HepG2 (cell line): ENCODE measurements around the gene DOK5. TPM values are rescaled to one million over a fixed set of nuclear protein-coding genes. Genes with fewer than 3 reads are reported as not detected.

Source experiments
- ATAC-seq: fragments of 200-7000 bp; cut with Tn5 transposase; 3 replicates; pipeline ENCODE4 v1.9.1; 2020; ENCODE audit warnings: mild to moderate bottlenecking, moderate library complexity
- BruUV-seq: library from RNA; stranded (reverse); fragments of 400-500 nt; replicated peaks from 2 replicates; lab custom pipeline; 2021; lab: Mats Ljungman, UMichigan
- CTCF ChIA-PET: fragments of 300-600 bp; formaldehyde crosslinking; extraction: SDS; loops from one replicate; lab custom pipeline; 2021; ENCODE audit warnings: low total read pairs, inconsistent platforms, low intra/inter-chr PET ratio; lab: Yijun Ruan, JAX
- POLR2A ChIA-PET: fragments of 350-600 bp; sonication (Branson Sonifier 250); formaldehyde crosslinking; loops from one replicate; lab custom pipeline; 2020; ENCODE audit warnings: antibody characterized with exemption, inconsistent platforms; lab: Yijun Ruan, JAX
- DNase-seq: peaks from one replicate; pipeline ENCODE4 v3.0.0-alpha.2; 2015; ENCODE audit warnings: low spot score
- FAIRE-seq: peaks from 3 replicates; lab custom pipeline; 2011; peaks lifted over from hg19 to GRCh38; lab: Jason Lieb, UNC
- H2AFZ ChIP-seq: one replicate; pipeline ENCODE4 v1.6.1; 2011; ENCODE audit warnings: low read length, inconsistent platforms
- H3K27ac ChIP-seq: fragments of 300-600 bp; 3 replicates; pipeline ENCODE4 v1.8.0; 2011; ENCODE audit warnings: mixed run types, mild to moderate bottlenecking, mixed read lengths, low read length, inconsistent platforms; ENCODE audit not compliant: insufficient read depth; ENCODE audit errors: extremely low read length
- H3K27me3 ChIP-seq, 2 experiments: fragments of 200-600 bp in 1 of 2; 2 replicates in 1 of 2; 3 replicates in 1 of 2; pipeline versions ENCODE4 v1.6.0 to v1.8.0; 2011; ENCODE audit warnings: low read length in 2 of 2, mild to moderate bottlenecking in 2 of 2, moderate library complexity in 2 of 2, inconsistent platforms in 1 of 2; ENCODE audit not compliant: insufficient read depth in 2 of 2, control insufficient read depth in 1 of 2
- H3K36me3 ChIP-seq, 2 experiments: fragments of 200-600 bp in 1 of 2; replicated peaks in 1 of 2; 2 replicates in 1 of 2; 3 replicates in 1 of 2; pipeline versions ENCODE4 v1.5.1 to v1.8.0; 2011; ENCODE audit warnings: low read length in 2 of 2, inconsistent platforms in 1 of 2; ENCODE audit not compliant: insufficient read depth in 2 of 2, control insufficient read depth in 1 of 2
- H3K4me1 ChIP-seq: 2 replicates; pipeline ENCODE4 v1.5.1; 2012; ENCODE audit warnings: low read length, inconsistent platforms; ENCODE audit not compliant: insufficient read depth
- H3K4me2 ChIP-seq: 2 replicates; pipeline ENCODE4 v1.6.0; 2011; ENCODE audit warnings: low read depth, low read length, inconsistent platforms
- H3K4me3 ChIP-seq, 3 experiments: fragments of 200-600 bp in 1 of 3; sonication (generic), shearing (Covaris generic) in 1 of 3; replicated peaks in 1 of 3; 2 replicates each; pipeline ENCODE4 v1.5.1; 2011 to 2016; ENCODE audit warnings: low read length in 3 of 3, inconsistent platforms in 2 of 3, low read depth in 2 of 3, mild to moderate bottlenecking in 2 of 3, control low read depth in 1 of 3, mixed read lengths in 1 of 3; ENCODE audit not compliant: insufficient read depth in 1 of 3
- H3K79me2 ChIP-seq: one replicate; pipeline ENCODE4 v1.6.1; 2011; ENCODE audit warnings: low read length, inconsistent platforms; ENCODE audit not compliant: insufficient read depth
- H3K9ac ChIP-seq: 2 replicates; pipeline ENCODE4 v1.6.0; 2011; ENCODE audit warnings: mild to moderate bottlenecking, low read depth, low read length, inconsistent platforms; ENCODE audit not compliant: insufficient read depth
- H3K9me3 ChIP-seq: 2 replicates; pipeline ENCODE4 v1.5.1; 2012; ENCODE audit warnings: mild to moderate bottlenecking, low read length
- H4K20me1 ChIP-seq: 2 replicates; pipeline ENCODE4 v1.6.0; 2011; ENCODE audit warnings: inconsistent platforms, mild to moderate bottlenecking, low read length, moderate library complexity; ENCODE audit not compliant: insufficient read depth
- GABPA ChIP-seq, 2 experiments: IDR thresholded peaks; 2 replicates each; pipeline ENCODE4 v1.6.1; 2011 to 2016; ENCODE audit warnings: low read depth in 2 of 2, low read length in 1 of 2, missing biosample characterization in 1 of 2, missing genetic modification characterization in 1 of 2
- IRX3 ChIP-seq: sonication (generic); formaldehyde crosslinking; IDR thresholded peaks from 2 replicates; pipeline ENCODE4 v1.8.1; 2023; ENCODE audit warnings: mild to moderate bottlenecking, low read depth, missing genetic modification reagents, borderline replicate concordance
- POLR2G ChIP-seq: fragments of 200-400 bp; formaldehyde crosslinking; IDR thresholded peaks from 2 replicates; pipeline ENCODE4 v1.6.1; 2018; ENCODE audit warnings: mild to moderate bottlenecking, low read depth, low read length, moderate library complexity
- RXRA ChIP-seq: sonication (generic); formaldehyde crosslinking; IDR thresholded peaks from 2 replicates; pipeline ENCODE4 v1.5.1; 2020; ENCODE audit warnings: missing genetic modification reagents
- ZNF33A ChIP-seq: sonication (generic); formaldehyde crosslinking; IDR thresholded peaks from 2 replicates; pipeline ENCODE4 v1.5.1; 2020; ENCODE audit warnings: missing genetic modification reagents, mild to moderate bottlenecking, moderate library complexity, borderline replicate concordance
- ZNF44 ChIP-seq: sonication (generic); formaldehyde crosslinking; IDR thresholded peaks from 2 replicates; pipeline ENCODE4 v1.5.1; 2020; ENCODE audit warnings: mild to moderate bottlenecking, missing genetic modification reagents
- ZNF652 ChIP-seq: IDR thresholded peaks from 2 replicates; pipeline ENCODE4 v1.6.1; 2016; ENCODE audit warnings: low read depth, borderline replicate concordance
- ZNF7 ChIP-seq: IDR thresholded peaks from 2 replicates; pipeline ENCODE4 v1.6.1; 2016; ENCODE audit warnings: missing biosample characterization, missing genetic modification reagents
- ZNF776 ChIP-seq: sonication (generic); formaldehyde crosslinking; IDR thresholded peaks from 2 replicates; pipeline ENCODE4 v1.4.0; 2020; ENCODE audit warnings: mild to moderate bottlenecking, missing genetic modification reagents
- ZSCAN30 ChIP-seq: sonication (generic); formaldehyde crosslinking; IDR thresholded peaks from 2 replicates; pipeline ENCODE4 v1.5.0; 2020; ENCODE audit warnings: mild to moderate bottlenecking, missing genetic modification reagents
- WGBS: methylation state at CpG from one replicate; pipeline ENCODE4 v1.1.6; 2017; ENCODE audit warnings: low lambda C conversion rate; 5-methylcytosine and 5-hydroxymethylcytosine counted together
- in situ Hi-C: cut with HindIII; loops from 2 replicates; pipeline ENCODE4 v1.10.0; 2017; ENCODE audit warnings: low pct_unique_long_range_greater_than_20kb; ENCODE audit not compliant: extremely low pct_ligation_motif_present
- intact Hi-C: fragments of 100-400 bp; cut with micrococcal nuclease; formaldehyde crosslinking; loops from one replicate; pipeline ENCODE4 v1.10.0; 2022; ENCODE audit not compliant: unreplicated experiment
- polyA plus RNA-seq, 8 experiments: library from polyadenylated mRNA; depleted of rRNA in 3 of 8; stranded (reverse) in 7 of 8; unstranded in 1 of 8; fragments of >200 nt; fragmentation: Illumina TruSeq in 4 of 8; extraction: Trizol in 4 of 8; gene quantifications; 2 replicates each; pipeline versions ENCODE4 v1.2.1 to v1.2.3, GENCODE V29; 2011 to 2016; ENCODE audit warnings: low read depth in 4 of 8, missing spikeins in 1 of 8, mixed read lengths in 1 of 8; ENCODE audit not compliant: insufficient read depth in 1 of 8
- total RNA-seq, 5 experiments: library from RNA; depleted of rRNA; stranded (reverse); fragments of >200 nt; fragmentation: Illumina TruSeq; extraction: Trizol; gene quantifications; 2 replicates each; pipeline ENCODE4 v1.2.3, GENCODE V29; 2016; ENCODE audit warnings: low read depth in 1 of 5
- TF ChIP-seq, protein P1 (sequence below): sonication (generic); formaldehyde crosslinking; IDR thresholded peaks from 2 replicates; pipeline ENCODE4 v1.4.0; 2020; ENCODE audit warnings: mild to moderate bottlenecking, missing genetic modification reagents, borderline replicate concordance
- TF ChIP-seq, protein P2 (sequence below): sonication (generic); formaldehyde crosslinking; IDR thresholded peaks from 2 replicates; pipeline ENCODE4 v1.5.0; 2020; ENCODE audit warnings: mild to moderate bottlenecking, missing genetic modification reagents
- TF ChIP-seq, protein P3 (sequence below): sonication (generic); formaldehyde crosslinking; IDR thresholded peaks from 2 replicates; pipeline ENCODE4 v1.4.0; 2020; ENCODE audit warnings: missing genetic modification reagents
- TF ChIP-seq, protein P4 (sequence below): sonication (generic); formaldehyde crosslinking; IDR thresholded peaks from 2 replicates; pipeline ENCODE4 v1.4.0; 2020; ENCODE audit warnings: mild to moderate bottlenecking, missing genetic modification reagents

DOK5 gene
- total and polyA plus RNA-seq, 2 of the 13 experiments (the other 11 are each of a cell fraction or from before 2014, with no cell fraction given): not detected

DNA sequence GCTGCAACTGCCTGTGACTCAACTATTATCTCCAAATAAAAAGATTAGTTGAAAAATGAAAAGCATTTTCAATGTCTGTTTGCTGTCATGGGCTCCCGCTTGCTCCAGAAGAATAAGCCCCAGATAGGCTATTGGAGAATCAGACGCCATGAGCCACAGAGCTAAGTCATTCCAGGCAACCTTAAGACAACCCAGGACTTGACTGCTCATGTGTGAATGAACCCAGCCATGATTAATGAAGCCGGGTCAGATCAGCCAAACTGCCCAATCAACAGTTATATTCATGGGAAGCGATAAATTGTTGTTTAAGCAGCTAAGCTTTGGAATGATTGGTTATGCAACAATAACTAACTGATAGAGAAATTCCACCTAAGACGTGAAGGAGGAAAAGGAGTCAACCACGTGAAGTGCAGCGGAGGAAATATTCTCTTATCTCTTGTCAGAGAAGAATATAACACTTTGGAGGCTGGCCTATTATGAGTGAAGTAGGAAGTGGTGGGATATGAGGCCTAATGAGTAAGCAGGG, 64.2 kb downstream of the DOK5 start (continued):
- TF ChIP-seq ZNF776 (CRISPR knock-in tag): no peak
- TF ChIP-seq, protein P1, sequence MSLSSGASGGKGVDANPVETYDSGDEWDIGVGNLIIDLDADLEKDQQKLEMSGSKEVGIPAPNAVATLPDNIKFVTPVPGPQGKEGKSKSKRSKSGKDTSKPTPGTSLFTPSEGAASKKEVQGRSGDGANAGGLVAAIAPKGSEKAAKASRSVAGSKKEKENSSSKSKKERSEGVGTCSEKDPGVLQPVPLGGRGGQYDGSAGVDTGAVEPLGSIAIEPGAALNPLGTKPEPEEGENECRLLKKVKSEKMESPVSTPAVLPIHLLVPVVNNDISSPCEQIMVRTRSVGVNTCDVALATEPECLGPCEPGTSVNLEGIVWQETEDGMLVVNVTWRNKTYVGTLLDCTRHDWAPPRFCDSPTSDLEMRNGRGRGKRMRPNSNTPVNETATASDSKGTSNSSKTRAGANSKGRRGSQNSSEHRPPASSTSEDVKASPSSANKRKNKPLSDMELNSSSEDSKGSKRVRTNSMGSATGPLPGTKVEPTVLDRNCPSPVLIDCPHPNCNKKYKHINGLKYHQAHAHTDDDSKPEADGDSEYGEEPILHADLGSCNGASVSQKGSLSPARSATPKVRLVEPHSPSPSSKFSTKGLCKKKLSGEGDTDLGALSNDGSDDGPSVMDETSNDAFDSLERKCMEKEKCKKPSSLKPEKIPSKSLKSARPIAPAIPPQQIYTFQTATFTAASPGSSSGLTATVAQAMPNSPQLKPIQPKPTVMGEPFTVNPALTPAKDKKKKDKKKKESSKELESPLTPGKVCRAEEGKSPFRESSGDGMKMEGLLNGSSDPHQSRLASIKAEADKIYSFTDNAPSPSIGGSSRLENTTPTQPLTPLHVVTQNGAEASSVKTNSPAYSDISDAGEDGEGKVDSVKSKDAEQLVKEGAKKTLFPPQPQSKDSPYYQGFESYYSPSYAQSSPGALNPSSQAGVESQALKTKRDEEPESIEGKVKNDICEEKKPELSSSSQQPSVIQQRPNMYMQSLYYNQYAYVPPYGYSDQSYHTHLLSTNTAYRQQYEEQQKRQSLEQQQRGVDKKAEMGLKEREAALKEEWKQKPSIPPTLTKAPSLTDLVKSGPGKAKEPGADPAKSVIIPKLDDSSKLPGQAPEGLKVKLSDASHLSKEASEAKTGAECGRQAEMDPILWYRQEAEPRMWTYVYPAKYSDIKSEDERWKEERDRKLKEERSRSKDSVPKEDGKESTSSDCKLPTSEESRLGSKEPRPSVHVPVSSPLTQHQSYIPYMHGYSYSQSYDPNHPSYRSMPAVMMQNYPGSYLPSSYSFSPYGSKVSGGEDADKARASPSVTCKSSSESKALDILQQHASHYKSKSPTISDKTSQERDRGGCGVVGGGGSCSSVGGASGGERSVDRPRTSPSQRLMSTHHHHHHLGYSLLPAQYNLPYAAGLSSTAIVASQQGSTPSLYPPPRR: no peak

DNA sequence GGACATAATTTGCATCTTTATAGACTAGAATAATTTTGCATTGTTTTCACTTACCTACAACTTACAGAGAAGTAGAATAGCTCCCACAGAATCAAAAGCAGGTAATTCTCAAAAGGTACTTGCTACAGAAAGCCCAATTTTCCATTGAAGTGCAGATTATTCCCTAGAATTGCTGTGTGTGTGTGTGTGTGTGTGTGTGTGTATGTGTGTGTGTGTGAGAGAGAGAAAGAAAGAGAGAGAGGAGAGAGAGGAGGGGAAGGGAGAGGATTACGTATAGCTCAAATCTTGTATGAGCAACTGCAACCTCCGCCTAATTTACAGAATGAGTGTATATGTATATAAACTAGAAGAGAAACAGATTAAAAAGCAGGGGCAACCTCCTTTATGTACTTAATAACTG, 68.0 kb downstream of the DOK5 start:
- Histone ChIP-seq H3K4me2 (no peak overlapping the region), H4K20me1 (no peaks in the 10 kb centered on the region), H3K27ac (no peak overlapping the region), H3K4me3 (no peak overlapping the region), H3K4me1 (no peaks in the 10 kb centered on the region), H3K9me3 (no peaks in the 10 kb centered on the region), H3K36me3 (no peaks in the 10 kb centered on the region), H2AFZ (no peak overlapping the region), H3K79me2 (no peaks in the 10 kb centered on the region), H3K9ac (no peak overlapping the region), H3K27me3 (no peaks in the 10 kb centered on the region)
- no peak for ATAC-seq
- 39% methylated on average over 2 of the region's 2 CpGs for WGBS
- FAIRE-seq: no peak
- ChIA-PET POLR2A (no interaction called here), CTCF (no interaction called here)
- in situ Hi-C loops: no loop called here
- no TSS peak for BruUV-seq
- TF ChIP-seq POLR2G (no peak), ZSCAN30 (CRISPR knock-in tag) (no peak), ZNF33A (CRISPR knock-in tag) (no peak), ZNF44 (no peak), RXRA (CRISPR knock-in tag) (no peak), GABPA (IDR thresholded peaks at IDR 0.05; ENCODE audit: low read depth, low read length) (no peak), GABPA (CRISPR knock-in tag; IDR thresholded peaks at IDR 0.05; ENCODE audit: low read depth) (no peak), ZNF7 (CRISPR knock-in tag) (no peak), IRX3 (CRISPR knock-in tag) (no peak), ZNF652 (no peak)
- TF ChIP-seq, protein P2, sequence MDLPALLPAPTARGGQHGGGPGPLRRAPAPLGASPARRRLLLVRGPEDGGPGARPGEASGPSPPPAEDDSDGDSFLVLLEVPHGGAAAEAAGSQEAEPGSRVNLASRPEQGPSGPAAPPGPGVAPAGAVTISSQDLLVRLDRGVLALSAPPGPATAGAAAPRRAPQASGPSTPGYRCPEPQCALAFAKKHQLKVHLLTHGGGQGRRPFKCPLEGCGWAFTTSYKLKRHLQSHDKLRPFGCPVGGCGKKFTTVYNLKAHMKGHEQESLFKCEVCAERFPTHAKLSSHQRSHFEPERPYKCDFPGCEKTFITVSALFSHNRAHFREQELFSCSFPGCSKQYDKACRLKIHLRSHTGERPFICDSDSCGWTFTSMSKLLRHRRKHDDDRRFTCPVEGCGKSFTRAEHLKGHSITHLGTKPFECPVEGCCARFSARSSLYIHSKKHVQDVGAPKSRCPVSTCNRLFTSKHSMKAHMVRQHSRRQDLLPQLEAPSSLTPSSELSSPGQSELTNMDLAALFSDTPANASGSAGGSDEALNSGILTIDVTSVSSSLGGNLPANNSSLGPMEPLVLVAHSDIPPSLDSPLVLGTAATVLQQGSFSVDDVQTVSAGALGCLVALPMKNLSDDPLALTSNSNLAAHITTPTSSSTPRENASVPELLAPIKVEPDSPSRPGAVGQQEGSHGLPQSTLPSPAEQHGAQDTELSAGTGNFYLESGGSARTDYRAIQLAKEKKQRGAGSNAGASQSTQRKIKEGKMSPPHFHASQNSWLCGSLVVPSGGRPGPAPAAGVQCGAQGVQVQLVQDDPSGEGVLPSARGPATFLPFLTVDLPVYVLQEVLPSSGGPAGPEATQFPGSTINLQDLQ: no peak
- TF ChIP-seq, protein P3, sequence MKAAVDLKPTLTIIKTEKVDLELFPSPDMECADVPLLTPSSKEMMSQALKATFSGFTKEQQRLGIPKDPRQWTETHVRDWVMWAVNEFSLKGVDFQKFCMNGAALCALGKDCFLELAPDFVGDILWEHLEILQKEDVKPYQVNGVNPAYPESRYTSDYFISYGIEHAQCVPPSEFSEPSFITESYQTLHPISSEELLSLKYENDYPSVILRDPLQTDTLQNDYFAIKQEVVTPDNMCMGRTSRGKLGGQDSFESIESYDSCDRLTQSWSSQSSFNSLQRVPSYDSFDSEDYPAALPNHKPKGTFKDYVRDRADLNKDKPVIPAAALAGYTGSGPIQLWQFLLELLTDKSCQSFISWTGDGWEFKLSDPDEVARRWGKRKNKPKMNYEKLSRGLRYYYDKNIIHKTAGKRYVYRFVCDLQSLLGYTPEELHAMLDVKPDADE (CRISPR knock-in tag): no peak
- TF ChIP-seq, protein P4, sequence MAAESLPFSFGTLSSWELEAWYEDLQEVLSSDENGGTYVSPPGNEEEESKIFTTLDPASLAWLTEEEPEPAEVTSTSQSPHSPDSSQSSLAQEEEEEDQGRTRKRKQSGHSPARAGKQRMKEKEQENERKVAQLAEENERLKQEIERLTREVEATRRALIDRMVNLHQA (CRISPR knock-in tag): no peak
- no peak for DNase-seq
- intact Hi-C loops: no loop called here
